ENCODE results near the gene NUP210L.
A peak's percentile ranks its signal among the peaks of the same experiment; 100 is the strongest.

The NUP210L gene

GRCh38 chr1:154182344-154183045, 27.6 kb upstream of the NUP210L start:
- Histone ChIP-seq H3K36me3 (ENCODE audit: control insufficient read depth, low read depth, low read length) (peaks cover 9% of the 10 kb centered on the region), H3K27ac (ENCODE audit: low read length) (peak overlapping the region; percentile 44), H3K4me3 (ENCODE audit: low read length) (peak overlapping the region; percentile 97), H3K4me1 (ENCODE audit: control insufficient read depth, low read depth, low read length) (peaks cover 37% of the 10 kb centered on the region), H3K9me3 (ENCODE audit: control insufficient read depth, low read depth, low read length) (no peaks in the 10 kb centered on the region), H3K27me3 (ENCODE audit: control insufficient read depth, insufficient read depth, low read length) (no peaks in the 10 kb centered on the region), H3K9ac (ENCODE audit: low read length) (peak overlapping the region; percentile 76)

GRCh38 chr1:154181944-154182343, 27.1 kb upstream of the NUP210L start:
- Histone ChIP-seq H3K27ac (ENCODE audit: low read length) (peak overlapping the region; percentile 44), H3K9ac (ENCODE audit: low read length) (peak overlapping the region; percentile 76), H3K9me3 (ENCODE audit: control insufficient read depth, low read depth, low read length) (no peaks in the 10 kb centered on the region), H3K27me3 (ENCODE audit: control insufficient read depth, insufficient read depth, low read length) (no peaks in the 10 kb centered on the region), H3K4me3 (ENCODE audit: low read length) (peak overlapping the region; percentile 97), H3K36me3 (ENCODE audit: control insufficient read depth, low read depth, low read length) (peaks cover 9% of the 10 kb centered on the region), H3K4me1 (ENCODE audit: control insufficient read depth, low read depth, low read length) (peaks cover 32% of the 10 kb centered on the region)

GRCh38 chr1:154179946-154180687, 25.2 kb upstream of the NUP210L start:
- Histone ChIP-seq H3K4me3 (ENCODE audit: low read length) (peak overlapping the region; percentile 14), H3K27me3 (ENCODE audit: control insufficient read depth, insufficient read depth, low read length) (no peaks in the 10 kb centered on the region), H3K9me3 (ENCODE audit: control insufficient read depth, low read depth, low read length) (no peaks in the 10 kb centered on the region), H3K27ac (ENCODE audit: low read length) (no peak overlapping the region), H3K4me1 (ENCODE audit: control insufficient read depth, low read depth, low read length) (peaks cover 18% of the 10 kb centered on the region), H3K36me3 (ENCODE audit: control insufficient read depth, low read depth, low read length) (peaks cover 21% of the 10 kb centered on the region), H3K9ac (ENCODE audit: low read length) (no peak overlapping the region)

- Histone ChIP-seq H3K9me3 (ENCODE audit: control insufficient read depth, low read depth, low read length) (no peaks in the 10 kb centered on the region), H3K9ac (ENCODE audit: low read length) (no peak overlapping the region), H3K27me3 (ENCODE audit: control insufficient read depth, insufficient read depth, low read length) (no peaks in the 10 kb centered on the region), H3K27ac (ENCODE audit: low read length) (no peak overlapping the region), H3K4me1 (ENCODE audit: control insufficient read depth, low read depth, low read length) (peaks cover 18% of the 10 kb centered on the region), H3K36me3 (ENCODE audit: control insufficient read depth, low read depth, low read length) (peaks cover 27% of the 10 kb centered on the region), H3K4me3 (ENCODE audit: low read length) (no peak overlapping the region)
Observed at GRCh38 chr1:154178911-154179811, 24.3 kb upstream of the NUP210L start.

GRCh38 chr1:154178013-154178412, 23.1 kb upstream of the NUP210L start:
- no peak overlapping the region for H3K9ac ChIP-seq (ENCODE audit: low read length)
- H3K4me1 ChIP-seq (ENCODE audit: control insufficient read depth, low read depth, low read length), result peaks cover 18% of the 10 kb centered on the region
- H3K27ac ChIP-seq (ENCODE audit: low read length), result no peak overlapping the region
- H3K27me3 ChIP-seq (ENCODE audit: control insufficient read depth, insufficient read depth, low read length), result no peaks in the 10 kb centered on the region
- no peak overlapping the region for H3K4me3 ChIP-seq (ENCODE audit: low read length)
- peaks cover 28% of the 10 kb centered on the region for H3K36me3 ChIP-seq (ENCODE audit: control insufficient read depth, low read depth, low read length)
- H3K9me3 ChIP-seq (ENCODE audit: control insufficient read depth, low read depth, low read length), result no peaks in the 10 kb centered on the region

- Histone ChIP-seq H3K9ac (ENCODE audit: low read length) (no peak overlapping the region), H3K36me3 (ENCODE audit: control insufficient read depth, low read depth, low read length) (peaks cover 45% of the 10 kb centered on the region), H3K27ac (ENCODE audit: low read length) (no peak overlapping the region), H3K4me3 (ENCODE audit: low read length) (no peak overlapping the region), H3K9me3 (ENCODE audit: control insufficient read depth, low read depth, low read length) (no peaks in the 10 kb centered on the region), H3K4me1 (ENCODE audit: control insufficient read depth, low read depth, low read length) (peaks cover 18% of the 10 kb centered on the region), H3K27me3 (ENCODE audit: control insufficient read depth, insufficient read depth, low read length) (no peaks in the 10 kb centered on the region)
Observed at GRCh38 chr1:154176337-154176736, 21.5 kb upstream of the NUP210L start.

- H3K27me3 ChIP-seq (ENCODE audit: control insufficient read depth, insufficient read depth, low read length), result no peaks in the 10 kb centered on the region
- H3K9ac ChIP-seq (ENCODE audit: low read length), result no peak overlapping the region
- H3K4me3 ChIP-seq (ENCODE audit: low read length), result no peak overlapping the region
- H3K4me1 ChIP-seq (ENCODE audit: control insufficient read depth, low read depth, low read length), result peaks cover 12% of the 10 kb centered on the region
- H3K36me3 ChIP-seq (ENCODE audit: control insufficient read depth, low read depth, low read length), result peaks cover 62% of the 10 kb centered on the region
- H3K27ac ChIP-seq (ENCODE audit: low read length), result no peak overlapping the region
- no peaks in the 10 kb centered on the region for H3K9me3 ChIP-seq (ENCODE audit: control insufficient read depth, low read depth, low read length)
Observed at GRCh38 chr1:154174654-154175053, 19.8 kb upstream of the NUP210L start.

GRCh38 chr1:154171880-154172279, 17.0 kb upstream of the NUP210L start:
- H3K36me3 ChIP-seq (ENCODE audit: control insufficient read depth, low read depth, low read length), result peaks cover 77% of the 10 kb centered on the region
- no peak overlapping the region for H3K27ac ChIP-seq (ENCODE audit: low read length)
- H3K27me3 ChIP-seq (ENCODE audit: control insufficient read depth, insufficient read depth, low read length), result no peaks in the 10 kb centered on the region
- no peaks in the 10 kb centered on the region for H3K4me1 ChIP-seq (ENCODE audit: control insufficient read depth, low read depth, low read length)
- no peak overlapping the region for H3K4me3 ChIP-seq (ENCODE audit: low read length)
- H3K9me3 ChIP-seq (ENCODE audit: control insufficient read depth, low read depth, low read length), result no peaks in the 10 kb centered on the region
- no peak overlapping the region for H3K9ac ChIP-seq (ENCODE audit: low read length)

- Histone ChIP-seq H3K36me3 (ENCODE audit: control insufficient read depth, low read depth, low read length) (peaks cover 80% of the 10 kb centered on the region), H3K4me3 (ENCODE audit: low read length) (no peak overlapping the region), H3K9ac (ENCODE audit: low read length) (no peak overlapping the region), H3K27me3 (ENCODE audit: control insufficient read depth, insufficient read depth, low read length) (no peaks in the 10 kb centered on the region), H3K4me1 (ENCODE audit: control insufficient read depth, low read depth, low read length) (no peaks in the 10 kb centered on the region), H3K9me3 (ENCODE audit: control insufficient read depth, low read depth, low read length) (no peaks in the 10 kb centered on the region), H3K27ac (ENCODE audit: low read length) (no peak overlapping the region)
Observed at GRCh38 chr1:154171223-154171583, 16.3 kb upstream of the NUP210L start.

GRCh38 chr1:154170547-154171222, 15.8 kb upstream of the NUP210L start:
- Histone ChIP-seq H3K9me3 (ENCODE audit: control insufficient read depth, low read depth, low read length) (no peaks in the 10 kb centered on the region), H3K4me1 (ENCODE audit: control insufficient read depth, low read depth, low read length) (no peaks in the 10 kb centered on the region), H3K27ac (ENCODE audit: low read length) (no peak overlapping the region), H3K9ac (ENCODE audit: low read length) (no peak overlapping the region), H3K36me3 (ENCODE audit: control insufficient read depth, low read depth, low read length) (peaks cover 80% of the 10 kb centered on the region), H3K27me3 (ENCODE audit: control insufficient read depth, insufficient read depth, low read length) (no peaks in the 10 kb centered on the region), H3K4me3 (ENCODE audit: low read length) (no peak overlapping the region)

GRCh38 chr1:154167461-154167860, 12.6 kb upstream of the NUP210L start:
- no peak overlapping the region for H3K27ac ChIP-seq (ENCODE audit: low read length)
- peaks cover 89% of the 10 kb centered on the region for H3K36me3 ChIP-seq (ENCODE audit: control insufficient read depth, low read depth, low read length)
- H3K27me3 ChIP-seq (ENCODE audit: control insufficient read depth, insufficient read depth, low read length), result no peaks in the 10 kb centered on the region
- H3K9me3 ChIP-seq (ENCODE audit: control insufficient read depth, low read depth, low read length), result no peaks in the 10 kb centered on the region
- no peaks in the 10 kb centered on the region for H3K4me1 ChIP-seq (ENCODE audit: control insufficient read depth, low read depth, low read length)
- no peak overlapping the region for H3K4me3 ChIP-seq (ENCODE audit: low read length)
- H3K9ac ChIP-seq (ENCODE audit: low read length), result no peak overlapping the region
